Measurements from ENCODE around the gene PRKN. TPM values are rescaled to one million over a fixed set of nuclear protein-coding genes. Genes with fewer than 3 reads are reported as not detected.

PRKN gene
- total RNA-seq, 1 experiment from 2014 or later: not detected

- DNase-seq: no peak
- Histone ChIP-seq H3K4me1 (replicated peaks; ENCODE audit: insufficient read depth) (no peaks in the 10 kb centered on the region), H3K27ac (no peak overlapping the region), H3K9me3 (ENCODE audit: insufficient read depth, low read depth) (no peaks in the 10 kb centered on the region), H3K27me3 (ENCODE audit: insufficient read depth, low read depth) (0 out of 2 replicates have a peak, but pooled peaks cover 5% of the 10 kb centered on the region), H3F3A (ENCODE audit: insufficient read depth, low read depth) (no peaks in the 10 kb centered on the region), H3K79me2 (ENCODE audit: low read depth) (no peaks in the 10 kb centered on the region), H2AFZ (no peak overlapping the region), H3K36me3 (ENCODE audit: low read depth) (no peaks in the 10 kb centered on the region), H3K4me3 (no peak overlapping the region), H3K4me2 (no peak overlapping the region), H4K20me1 (ENCODE audit: insufficient read depth) (no peaks in the 10 kb centered on the region), H3K9me2 (ENCODE audit: insufficient read depth) (no peaks in the 10 kb centered on the region)
- intact Hi-C loops (cut with micrococcal nuclease; ENCODE audit: unreplicated experiment): no loop called here
- BruUV-seq (replicated peaks): no TSS peak
- POLR2A ChIA-PET (ENCODE audit: unreplicated experiment): no interaction called here
- CTCF ChIA-PET: no interaction called here
- TF ChIP-seq, protein P1, sequence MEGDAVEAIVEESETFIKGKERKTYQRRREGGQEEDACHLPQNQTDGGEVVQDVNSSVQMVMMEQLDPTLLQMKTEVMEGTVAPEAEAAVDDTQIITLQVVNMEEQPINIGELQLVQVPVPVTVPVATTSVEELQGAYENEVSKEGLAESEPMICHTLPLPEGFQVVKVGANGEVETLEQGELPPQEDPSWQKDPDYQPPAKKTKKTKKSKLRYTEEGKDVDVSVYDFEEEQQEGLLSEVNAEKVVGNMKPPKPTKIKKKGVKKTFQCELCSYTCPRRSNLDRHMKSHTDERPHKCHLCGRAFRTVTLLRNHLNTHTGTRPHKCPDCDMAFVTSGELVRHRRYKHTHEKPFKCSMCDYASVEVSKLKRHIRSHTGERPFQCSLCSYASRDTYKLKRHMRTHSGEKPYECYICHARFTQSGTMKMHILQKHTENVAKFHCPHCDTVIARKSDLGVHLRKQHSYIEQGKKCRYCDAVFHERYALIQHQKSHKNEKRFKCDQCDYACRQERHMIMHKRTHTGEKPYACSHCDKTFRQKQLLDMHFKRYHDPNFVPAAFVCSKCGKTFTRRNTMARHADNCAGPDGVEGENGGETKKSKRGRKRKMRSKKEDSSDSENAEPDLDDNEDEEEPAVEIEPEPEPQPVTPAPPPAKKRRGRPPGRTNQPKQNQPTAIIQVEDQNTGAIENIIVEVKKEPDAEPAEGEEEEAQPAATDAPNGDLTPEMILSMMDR (conservative IDR thresholded peaks at IDR 0.05): no peak
- TF ChIP-seq EZH2 (IDR thresholded peaks at IDR 0.05; ENCODE audit: low read depth): no peak
Measured at GRCh38 chr6:162631546-162631945, 96.0 kb downstream of the PRKN start.

DNA sequence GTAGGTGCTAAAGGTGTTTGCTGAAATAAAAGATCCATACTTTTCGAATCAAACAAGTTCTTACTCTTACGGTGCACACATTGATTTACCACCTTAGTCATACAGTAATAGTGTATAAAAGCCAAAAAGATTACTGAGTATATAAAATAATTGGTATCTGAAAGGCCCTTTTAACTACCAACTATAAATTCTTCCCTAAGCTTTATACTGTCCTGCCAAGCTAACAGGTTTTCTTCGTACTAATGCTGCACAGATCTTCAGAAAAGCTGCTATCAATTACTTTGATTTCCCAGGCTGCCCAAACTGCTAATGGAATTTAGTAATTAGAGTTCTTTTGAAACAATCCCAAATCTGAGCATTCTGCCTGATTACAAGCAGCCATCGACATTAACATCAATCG lies 97.5 kb downstream of the PRKN start:
- Histone ChIP-seq H3K79me2 (ENCODE audit: low read depth) (no peaks in the 10 kb centered on the region), H3F3A (ENCODE audit: insufficient read depth, low read depth) (no peaks in the 10 kb centered on the region), H3K4me3 (no peak overlapping the region), H3K9me2 (ENCODE audit: insufficient read depth) (no peaks in the 10 kb centered on the region), H3K4me1 (replicated peaks; ENCODE audit: insufficient read depth) (no peaks in the 10 kb centered on the region), H3K27me3 (ENCODE audit: insufficient read depth, low read depth) (0 out of 2 replicates have a peak, but pooled peaks cover 3% of the 10 kb centered on the region), H3K9me3 (ENCODE audit: insufficient read depth, low read depth) (no peaks in the 10 kb centered on the region), H2AFZ (no peak overlapping the region), H3K36me3 (ENCODE audit: low read depth) (no peaks in the 10 kb centered on the region), H4K20me1 (ENCODE audit: insufficient read depth) (no peaks in the 10 kb centered on the region), H3K27ac (no peak overlapping the region), H3K4me2 (no peak overlapping the region)
- DNase-seq: no peak
- TF ChIP-seq, protein P1 (conservative IDR thresholded peaks at IDR 0.05): no peak
- no peak for TF ChIP-seq EZH2 (IDR thresholded peaks at IDR 0.05; ENCODE audit: low read depth)
- intact Hi-C loops (cut with micrococcal nuclease; ENCODE audit: unreplicated experiment): no loop called here
- BruUV-seq (replicated peaks): no TSS peak
- CTCF ChIA-PET: no interaction called here
- POLR2A ChIA-PET (ENCODE audit: unreplicated experiment): no interaction called here

DNA sequence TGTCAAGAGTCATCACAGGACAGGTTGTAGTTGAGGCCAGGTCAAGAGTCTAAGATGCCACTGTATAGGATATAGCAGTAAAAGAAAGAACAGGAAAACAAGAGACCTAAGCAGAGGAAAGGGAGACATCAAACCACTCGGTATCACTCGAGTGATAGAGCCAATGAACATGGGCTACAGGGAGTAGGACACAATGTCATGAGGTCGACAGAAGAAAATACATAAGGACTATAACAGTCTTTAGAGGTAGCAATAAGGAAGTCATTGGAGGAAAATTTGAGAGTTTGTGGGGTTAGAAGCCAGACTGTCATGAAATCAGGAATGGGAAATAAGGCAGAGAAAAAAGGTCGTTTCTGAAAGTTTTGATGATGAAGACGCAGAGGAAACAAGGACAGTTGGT lies 99.7 kb downstream of the PRKN start:
- Histone ChIP-seq H3K9me3 (ENCODE audit: insufficient read depth, low read depth) (no peaks in the 10 kb centered on the region), H4K20me1 (ENCODE audit: insufficient read depth) (no peaks in the 10 kb centered on the region), H3K4me2 (no peak overlapping the region), H3K36me3 (ENCODE audit: low read depth) (no peaks in the 10 kb centered on the region), H3K4me1 (replicated peaks; ENCODE audit: insufficient read depth) (no peaks in the 10 kb centered on the region), H2AFZ (no peak overlapping the region), H3K27me3 (ENCODE audit: insufficient read depth, low read depth) (peaks cover 23% of the 10 kb centered on the region), H3K9me2 (ENCODE audit: insufficient read depth) (no peaks in the 10 kb centered on the region), H3F3A (ENCODE audit: insufficient read depth, low read depth) (no peaks in the 10 kb centered on the region), H3K4me3 (no peak overlapping the region), H3K79me2 (ENCODE audit: low read depth) (no peaks in the 10 kb centered on the region), H3K27ac (no peak overlapping the region)
- no TSS peak for BruUV-seq (replicated peaks)
- TF ChIP-seq, protein P1 (conservative IDR thresholded peaks at IDR 0.05): no peak
- TF ChIP-seq EZH2 (IDR thresholded peaks at IDR 0.05; ENCODE audit: low read depth): no peak
- intact Hi-C loops (cut with micrococcal nuclease; ENCODE audit: unreplicated experiment): no loop called here
- no peak for DNase-seq
- ChIA-PET POLR2A (ENCODE audit: unreplicated experiment) (no interaction called here), CTCF (no interaction called here)
